Fibroblast of mammary gland (primary cell): ENCODE results near the gene HSD11B1L.

Source experiments
- DNase-seq: peaks from one replicate; pipeline ENCODE4 v3.0.0-alpha.2; 2010; ENCODE audit warnings: low read depth
- H3K4me3 ChIP-seq: 2 replicates; pipeline ENCODE4 v1.5.1; 2011; ENCODE audit warnings: low read depth, mild to moderate bottlenecking, low read length, moderate library complexity; ENCODE audit not compliant: control insufficient read depth
- CTCF ChIP-seq: conservative IDR thresholded peaks from 2 replicates; pipeline ENCODE4 v1.5.1; 2011; ENCODE audit warnings: low read depth, low read length, inconsistent platforms; ENCODE audit not compliant: control insufficient read depth, insufficient read depth

HSD11B1L gene

GRCh38 chr19:5673752-5674151 is 7.1 kb upstream of the HSD11B1L start:
- H3K4me3 ChIP-seq = no peak overlapping the region
- no peak for TF ChIP-seq CTCF
- no peak for DNase-seq

GRCh38 chr19:5674714-5675113 is 6.1 kb upstream of the HSD11B1L start:
- no peak overlapping the region for H3K4me3 ChIP-seq
- TF ChIP-seq CTCF = no peak
- no peak for DNase-seq

- no peak for DNase-seq
- H3K4me3 ChIP-seq = no peak overlapping the region
- TF ChIP-seq CTCF = no peak
These were observed 4.6 kb upstream of the HSD11B1L start for GRCh38 chr19:5676105-5676771.

GRCh38 chr19:5676772-5677105 is 4.1 kb upstream of the HSD11B1L start:
- DNase-seq = no peak
- no peak for TF ChIP-seq CTCF
- no peak overlapping the region for H3K4me3 ChIP-seq

- TF ChIP-seq CTCF = no peak
- no peak overlapping the region for H3K4me3 ChIP-seq
- no peak for DNase-seq
These were observed 3.7 kb upstream of the HSD11B1L start for GRCh38 chr19:5677136-5677535.

- no peak overlapping the region for H3K4me3 ChIP-seq
- no peak for TF ChIP-seq CTCF
- no peak for DNase-seq
These were observed 3.2 kb upstream of the HSD11B1L start for GRCh38 chr19:5677580-5677979.
